ENCODE results near the gene NCKAP5L. TPM values are rescaled to one million over a fixed set of nuclear protein-coding genes. Genes with fewer than 3 reads are reported as not detected.

Gene NCKAP5L
- total and polyA plus RNA-seq, 9 donors, result 2.5 to 27.3 (median 21.1) TPM

GRCh38 chr12:49797449-49797776 is 30.8 kb downstream of the NCKAP5L start:
- WGBS, 3 donors, result 67 to 77% (median 75%) methylated on average over 2 of the region's 2 CpGs
- DNase-seq, result no peak
- intact Hi-C loops (cut with DNase I), result no loop called here
- no peaks in the 10 kb centered on the region for H3K36me3 ChIP-seq
- H3K4me3 ChIP-seq, result no peak overlapping the region
- H3K4me1 ChIP-seq (ENCODE audit: insufficient read depth), result no peaks in the 10 kb centered on the region
- no peaks in the 10 kb centered on the region for H3K27me3 ChIP-seq
- H3K27ac ChIP-seq, result no peak overlapping the region
- no peaks in the 10 kb centered on the region for H3K9me3 ChIP-seq
- TF ChIP-seq POLR2A (IDR thresholded peaks at IDR 0.05) (no peak), CTCF (IDR thresholded peaks at IDR 0.05) (no peak), EP300 (IDR thresholded peaks at IDR 0.05) (no peak)

GRCh38 chr12:49796606-49797448 is 31.4 kb downstream of the NCKAP5L start:
- no peak overlapping the region for H3K27ac ChIP-seq
- WGBS, 3 donors, result 82 to 88% (median 84%) methylated on average over 12 to 17 of the region's 17 CpGs
- no peak for DNase-seq
- no peaks in the 10 kb centered on the region for H3K9me3 ChIP-seq
- H3K27me3 ChIP-seq, result no peaks in the 10 kb centered on the region
- H3K36me3 ChIP-seq, result no peaks in the 10 kb centered on the region
- no peak overlapping the region for H3K4me3 ChIP-seq
- H3K4me1 ChIP-seq (ENCODE audit: insufficient read depth), result no peaks in the 10 kb centered on the region
- intact Hi-C loops (cut with DNase I), result no loop called here
- TF ChIP-seq EP300 (IDR thresholded peaks at IDR 0.05) (no peak), CTCF (IDR thresholded peaks at IDR 0.05) (no peak), POLR2A (IDR thresholded peaks at IDR 0.05) (no peak)

GRCh38 chr12:49796155-49796554 is 32.1 kb downstream of the NCKAP5L start:
- no peak for DNase-seq
- Histone ChIP-seq H3K4me3 (no peak overlapping the region), H3K9me3 (no peaks in the 10 kb centered on the region), H3K4me1 (ENCODE audit: insufficient read depth) (no peaks in the 10 kb centered on the region), H3K27me3 (no peaks in the 10 kb centered on the region), H3K27ac (no peak overlapping the region), H3K36me3 (no peaks in the 10 kb centered on the region)
- intact Hi-C loops (cut with DNase I), result no loop called here
- TF ChIP-seq POLR2A (IDR thresholded peaks at IDR 0.05) (no peak), EP300 (IDR thresholded peaks at IDR 0.05) (no peak), CTCF (IDR thresholded peaks at IDR 0.05) (no peak)
- WGBS, 3 donors, result 82 to 84% (median 82%) methylated on average over 12 of the region's 12 CpGs

GRCh38 chr12:49795654-49796105 is 32.5 kb downstream of the NCKAP5L start:
- Histone ChIP-seq H3K4me1 (ENCODE audit: insufficient read depth) (no peaks in the 10 kb centered on the region), H3K9me3 (no peaks in the 10 kb centered on the region), H3K36me3 (no peaks in the 10 kb centered on the region), H3K27me3 (no peaks in the 10 kb centered on the region), H3K27ac (no peak overlapping the region), H3K4me3 (no peak overlapping the region)
- DNase-seq, result no peak
- intact Hi-C loops (cut with DNase I), result no loop called here
- WGBS, 3 donors, result 82 to 94% (median 87%) methylated on average over 11 to 12 of the region's 12 CpGs
- TF ChIP-seq POLR2A (IDR thresholded peaks at IDR 0.05) (no peak), CTCF (IDR thresholded peaks at IDR 0.05) (no peak), EP300 (IDR thresholded peaks at IDR 0.05) (no peak)

All from ovary (tissue), 9 donors.